ENCODE results near the gene RRBP1.

The RRBP1 gene

GRCh38 chr20:17565169-17565845 is 116.7 kb downstream of the RRBP1 start:
- DNase-seq, result no peak
